Measurements from ENCODE around the gene OR6K2. TPM values are rescaled to one million over a fixed set of nuclear protein-coding genes. Genes with fewer than 3 reads are reported as not detected.
"Not testable (repeated sequence)": the region's sequence is repeated elsewhere in the genome, so short reads cannot be mapped to it uniquely, and the experiment has no call there.

Gene OR6K2
- total RNA-seq, 2 experiments from 2014 or later, result not detected

DNA sequence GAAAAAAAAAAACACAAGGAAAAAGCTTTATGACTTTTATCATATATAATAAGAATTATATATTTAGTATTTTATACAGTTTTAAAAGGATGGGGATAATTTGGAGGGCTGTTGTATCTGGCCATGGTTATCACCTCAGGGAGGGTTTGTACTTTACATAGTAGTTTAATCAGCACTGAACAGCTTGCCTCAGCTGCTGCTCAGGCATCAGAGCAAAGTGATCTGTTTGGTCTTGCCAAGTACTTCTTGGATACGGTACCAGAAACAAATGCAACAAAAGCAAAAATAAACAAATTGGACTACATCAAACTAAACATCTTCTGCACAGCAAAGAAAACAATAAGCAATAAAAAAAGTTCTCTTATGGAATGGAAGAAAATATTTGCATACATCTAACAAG is 11.3 kb downstream of the OR6K2 start:
- Mint-ChIP-seq H3K27me3 (peaks cover 17% of the 10 kb centered on the region), H3K9me3 (no peaks in the 10 kb centered on the region), H3K36me3 (ENCODE audit: low read depth) (no peaks in the 10 kb centered on the region), H3K4me3 (no peak overlapping the region), H3K27ac (no peak overlapping the region), H3K4me1 (ENCODE audit: low read depth) (no peaks in the 10 kb centered on the region)
- Histone ChIP-seq H3K36me3 (ENCODE audit: insufficient read depth, low read length) (no peaks in the 10 kb centered on the region), H3K9me3 (ENCODE audit: control insufficient read depth in 1 of 2, insufficient read depth in 1 of 2, low read length in 2 of 2) (no peaks in the 10 kb centered on the region), H3K4me3 (ENCODE audit: low read length) (no peak overlapping the region), H3K27ac (ENCODE audit: low read depth in 1 of 2, low read length in 2 of 2) (no peak overlapping the region), H3K4me1 (ENCODE audit: insufficient read depth, low read length) (no peaks in the 10 kb centered on the region), H3K27me3 (ENCODE audit: control insufficient read depth in 1 of 2, insufficient read depth in 2 of 2, low read length in 2 of 2) (peaks cover 0 to 3% of the 10 kb centered on the region in 2 experiments)
- DNase-seq, result no peak
- intact Hi-C loops (cut with DNase I, micrococcal nuclease), result no loop called here
- TF ChIP-seq, protein P1, sequence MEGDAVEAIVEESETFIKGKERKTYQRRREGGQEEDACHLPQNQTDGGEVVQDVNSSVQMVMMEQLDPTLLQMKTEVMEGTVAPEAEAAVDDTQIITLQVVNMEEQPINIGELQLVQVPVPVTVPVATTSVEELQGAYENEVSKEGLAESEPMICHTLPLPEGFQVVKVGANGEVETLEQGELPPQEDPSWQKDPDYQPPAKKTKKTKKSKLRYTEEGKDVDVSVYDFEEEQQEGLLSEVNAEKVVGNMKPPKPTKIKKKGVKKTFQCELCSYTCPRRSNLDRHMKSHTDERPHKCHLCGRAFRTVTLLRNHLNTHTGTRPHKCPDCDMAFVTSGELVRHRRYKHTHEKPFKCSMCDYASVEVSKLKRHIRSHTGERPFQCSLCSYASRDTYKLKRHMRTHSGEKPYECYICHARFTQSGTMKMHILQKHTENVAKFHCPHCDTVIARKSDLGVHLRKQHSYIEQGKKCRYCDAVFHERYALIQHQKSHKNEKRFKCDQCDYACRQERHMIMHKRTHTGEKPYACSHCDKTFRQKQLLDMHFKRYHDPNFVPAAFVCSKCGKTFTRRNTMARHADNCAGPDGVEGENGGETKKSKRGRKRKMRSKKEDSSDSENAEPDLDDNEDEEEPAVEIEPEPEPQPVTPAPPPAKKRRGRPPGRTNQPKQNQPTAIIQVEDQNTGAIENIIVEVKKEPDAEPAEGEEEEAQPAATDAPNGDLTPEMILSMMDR (IDR thresholded peaks at IDR 0.05), result no peak
- ATAC-seq (ENCODE audit: poor library complexity), result no peak
- POLR2A ChIA-PET, result no interaction called here
- CTCF ChIA-PET, result no interaction called here

DNA sequence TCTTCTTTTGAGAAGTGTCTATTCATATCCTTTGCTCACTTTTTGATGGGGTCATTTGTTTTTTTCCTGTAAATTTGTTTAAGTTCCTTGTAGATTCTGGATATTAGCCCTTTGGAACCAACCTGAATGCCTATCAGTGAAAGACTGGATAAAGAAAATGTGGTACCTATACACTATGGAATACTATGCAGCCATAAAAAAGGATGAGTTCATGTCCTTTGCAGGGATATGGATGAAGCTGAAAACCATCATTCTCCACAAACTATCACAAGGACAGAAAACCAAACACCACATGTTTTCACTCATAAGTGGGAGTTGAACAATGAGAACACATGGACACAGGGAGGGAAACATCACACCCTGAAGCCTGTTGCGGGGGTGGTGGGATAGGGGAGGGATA is 12.1 kb downstream of the OR6K2 start:
- H3K4me3 ChIP-seq (ENCODE audit: low read length); H3K4me1 Mint-ChIP-seq (ENCODE audit: low read depth); ATAC-seq (ENCODE audit: poor library complexity); H3K9me3 ChIP-seq (ENCODE audit: control insufficient read depth in 1 of 2, insufficient read depth in 1 of 2, low read length in 2 of 2); CTCF ChIA-PET; H3K27ac Mint-ChIP-seq; POLR2A ChIA-PET; H3K27ac ChIP-seq (ENCODE audit: low read depth in 1 of 2, low read length in 2 of 2); H3K36me3 Mint-ChIP-seq (ENCODE audit: low read depth); DNase-seq; H3K4me3 Mint-ChIP-seq; intact Hi-C loops (cut with DNase I, micrococcal nuclease); H3K27me3 ChIP-seq (ENCODE audit: control insufficient read depth in 1 of 2, insufficient read depth in 2 of 2, low read length in 2 of 2); H3K9me3 Mint-ChIP-seq; H3K36me3 ChIP-seq (ENCODE audit: insufficient read depth, low read length); H3K4me1 ChIP-seq (ENCODE audit: insufficient read depth, low read length): not testable (repeated sequence)
- peaks cover 23% of the 10 kb centered on the region for H3K27me3 Mint-ChIP-seq

DNA sequence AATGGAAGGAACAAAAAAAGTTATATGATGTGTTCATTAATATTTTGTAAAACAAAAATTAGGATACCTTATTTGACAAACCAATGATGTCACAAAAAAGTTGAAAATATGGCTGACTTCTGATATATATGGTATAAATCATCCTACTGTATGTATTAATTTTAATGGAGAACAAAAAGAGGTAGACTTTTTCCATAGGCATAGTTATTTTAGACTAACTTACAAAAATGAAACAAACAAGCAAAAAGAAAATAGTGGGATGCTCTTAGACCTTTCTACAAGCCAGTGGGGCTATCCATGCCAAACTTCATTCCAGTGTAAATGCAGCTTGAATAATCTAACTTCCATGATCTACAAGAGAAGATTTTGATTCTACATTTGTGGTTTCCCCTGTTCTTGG is 13.4 kb downstream of the OR6K2 start:
- Histone ChIP-seq H3K36me3 (ENCODE audit: insufficient read depth, low read length) (no peaks in the 10 kb centered on the region), H3K27ac (ENCODE audit: low read depth in 1 of 2, low read length in 2 of 2) (no peak overlapping the region), H3K4me1 (ENCODE audit: insufficient read depth, low read length) (no peaks in the 10 kb centered on the region), H3K27me3 (ENCODE audit: control insufficient read depth in 1 of 2, insufficient read depth in 2 of 2, low read length in 2 of 2) (peaks cover 0 to 6% of the 10 kb centered on the region in 2 experiments), H3K9me3 (ENCODE audit: control insufficient read depth in 1 of 2, insufficient read depth in 1 of 2, low read length in 2 of 2) (no peaks in the 10 kb centered on the region), H3K4me3 (ENCODE audit: low read length) (no peak overlapping the region)
- peaks cover 32% of the 10 kb centered on the region for H3K27me3 Mint-ChIP-seq
- H3K9me3 Mint-ChIP-seq, result no peaks in the 10 kb centered on the region
- CTCF ChIA-PET, result no interaction called here
- no peak for ATAC-seq (ENCODE audit: poor library complexity)
- no peak overlapping the region for H3K4me3 Mint-ChIP-seq
- no peaks in the 10 kb centered on the region for H3K4me1 Mint-ChIP-seq (ENCODE audit: low read depth)
- no peaks in the 10 kb centered on the region for H3K36me3 Mint-ChIP-seq (ENCODE audit: low read depth)
- H3K27ac Mint-ChIP-seq, result no peak overlapping the region
- TF ChIP-seq, protein P1 (IDR thresholded peaks at IDR 0.05), result no peak
- intact Hi-C loops (cut with DNase I, micrococcal nuclease), result no loop called here
- POLR2A ChIA-PET, result no interaction called here
- no peak for DNase-seq
